Kidney (tissue), 14 donors: ENCODE measurements around the gene SMARCAD1. TPM values are rescaled to one million over a fixed set of nuclear protein-coding genes. Genes with fewer than 3 reads are reported as not detected.

Experiments
- DNase-seq, 5 donors: peaks; one replicate each; pipeline ENCODE4 v3.0.0-alpha.2; 2013 to 2020
- FAIRE-seq: peaks from 2 replicates; lab custom pipeline; 2012; peaks lifted over from hg19 to GRCh38; lab: Jason Lieb, UNC
- H3K27ac ChIP-seq, 2 donors: one replicate each; pipeline ENCODE4 v1.7.0; 2013; ENCODE audit warnings: low read depth in 2 of 2, low read length in 2 of 2, inconsistent platforms in 1 of 2
- H3K27me3 ChIP-seq: one replicate; pipeline ENCODE4 v1.7.1; 2013; ENCODE audit warnings: low read length, inconsistent platforms; ENCODE audit not compliant: control insufficient read depth, insufficient read depth
- H3K36me3 ChIP-seq, 3 donors: one replicate each; pipeline versions ENCODE4 v1.7.0 to v1.7.1; 2013; ENCODE audit warnings: low read length in 3 of 3, control low read depth in 1 of 3, inconsistent platforms in 1 of 3; ENCODE audit not compliant: insufficient read depth in 3 of 3, control insufficient read depth in 2 of 3
- H3K4me1 ChIP-seq, 3 donors: one replicate each; pipeline versions ENCODE4 v1.7.0 to v1.7.1; 2013; ENCODE audit warnings: low read length in 3 of 3, inconsistent platforms in 1 of 3, low read depth in 1 of 3; ENCODE audit not compliant: control insufficient read depth in 2 of 3, insufficient read depth in 2 of 3
- H3K4me3 ChIP-seq, 3 donors: one replicate each; pipeline versions ENCODE4 v1.7.0 to v1.8.1; 2013; ENCODE audit warnings: low read length in 3 of 3, control low read depth in 1 of 3, inconsistent platforms in 1 of 3
- H3K9ac ChIP-seq, 3 donors: one replicate each; pipeline versions ENCODE4 v1.7.0 to v1.7.1; 2013; ENCODE audit warnings: low read length in 3 of 3, control low read depth in 1 of 3, inconsistent platforms in 1 of 3
- H3K9me3 ChIP-seq, 3 donors: one replicate each; pipeline versions ENCODE4 v1.7.0 to v1.7.1; 2013; ENCODE audit warnings: low read length in 3 of 3, control low read depth in 1 of 3, inconsistent platforms in 1 of 3; ENCODE audit not compliant: control insufficient read depth in 2 of 3, insufficient read depth in 1 of 3
- CTCF ChIP-seq: IDR thresholded peaks from 3 replicates; pipeline ENCODE4 v1.5.1; 2012; ENCODE audit warnings: mild to moderate bottlenecking, moderate library complexity, borderline replicate concordance; ENCODE audit not compliant: insufficient read depth; ENCODE audit errors: extremely low read depth
- intact Hi-C: fragments of 100-400 bp; cut with DNase I; formaldehyde crosslinking; loops from one replicate; pipeline ENCODE4 v1.11.1; 2022
- polyA plus RNA-seq: library from polyadenylated mRNA; stranded (reverse); fragments of 350-450 nt; fragmentation: Illumina TruSeq; extraction: RNeasy Lipid Tissue Mini Kit (QIAGEN cat#74804); gene quantifications from one replicate; pipeline ENCODE4 v1.2.3, GENCODE V29; 2014; ENCODE audit warnings: low read depth, low replicate concordance; ENCODE audit not compliant: insufficient read depth
- total RNA-seq: library from RNA; stranded (reverse); fragmentation: NEBNext Ultra II Directional; extraction: Animal tissue kit (Norgen Biotek cat#: 25700); gene quantifications from one replicate; pipeline ENCODE4 v1.2.1, GENCODE V29; 2021
- donor health status: control.
- donor health status: control.
- donor health status: control.
- donor health status: control.
- donor health status: control.
- donor health status: DM: yes; HTN: yes; CAD: no.
- donor health status: Normal renal cell carcinoma (clear cell type).

SMARCAD1 gene
- total and polyA plus RNA-seq, 2 donors from 2014 or later: 7.4 to 28.9 TPM

- FAIRE-seq (no peak), DNase-seq (no peak)
- H3K9me3 ChIP-seq: no peaks in the 10 kb centered on the region
- no peaks in the 10 kb centered on the region for H3K4me1 ChIP-seq
- no peak overlapping the region for H3K9ac ChIP-seq
- TF ChIP-seq CTCF: no peak
- no peak overlapping the region for H3K4me3 ChIP-seq
- intact Hi-C loops: no loop called here
- no peak overlapping the region for H3K27ac ChIP-seq
- no peaks in the 10 kb centered on the region for H3K27me3 ChIP-seq
- H3K36me3 ChIP-seq: peaks cover 8 to 23% (median 12%) of the 10 kb centered on the region in 3 donors
These were observed 8.7 kb downstream of the SMARCAD1 start for GRCh38 chr4:94216394-94216793.

- Histone ChIP-seq H3K4me1 (no peaks in the 10 kb centered on the region), H3K4me3 (no peak overlapping the region), H3K27me3 (no peaks in the 10 kb centered on the region), H3K27ac (no peak overlapping the region), H3K36me3 (peaks cover 6 to 15% (median 6%) of the 10 kb centered on the region in 3 donors), H3K9me3 (no peaks in the 10 kb centered on the region), H3K9ac (no peak overlapping the region)
- TF ChIP-seq CTCF: no peak
- DNase-seq: no peak
- FAIRE-seq: no peak
- intact Hi-C loops: no loop called here
These were observed 11.7 kb downstream of the SMARCAD1 start for GRCh38 chr4:94219402-94219801.

- DNase-seq (no peak), FAIRE-seq (no peak)
- no peaks in the 10 kb centered on the region for H3K4me1 ChIP-seq
- H3K9me3 ChIP-seq: no peaks in the 10 kb centered on the region
- H3K9ac ChIP-seq: no peak overlapping the region
- no peak for TF ChIP-seq CTCF
- intact Hi-C loops: no loop called here
- no peak overlapping the region for H3K27ac ChIP-seq
- H3K36me3 ChIP-seq: peaks cover 0 to 15% (median 2%) of the 10 kb centered on the region in 3 donors
- H3K27me3 ChIP-seq: no peaks in the 10 kb centered on the region
- H3K4me3 ChIP-seq: no peak overlapping the region
These were observed 14.3 kb downstream of the SMARCAD1 start for GRCh38 chr4:94221916-94222315.

GRCh38 chr4:94225449-94225848 lies 17.8 kb downstream of the SMARCAD1 start:
- H3K27me3 ChIP-seq: no peaks in the 10 kb centered on the region
- no peak overlapping the region for H3K9ac ChIP-seq
- intact Hi-C loops: no loop called here
- H3K4me1 ChIP-seq: no peaks in the 10 kb centered on the region
- no peaks in the 10 kb centered on the region for H3K9me3 ChIP-seq
- no peak overlapping the region for H3K27ac ChIP-seq
- no peak overlapping the region for H3K4me3 ChIP-seq
- TF ChIP-seq CTCF: no peak
- H3K36me3 ChIP-seq: peaks cover 3 to 6% (median 6%) of the 10 kb centered on the region in 3 donors
- DNase-seq (no peak), FAIRE-seq (no peak)
